Measurements from ENCODE around the gene HAGH. TPM values are rescaled to one million over a fixed set of nuclear protein-coding genes. Genes with fewer than 3 reads are reported as not detected.

HAGH gene
- polyA plus RNA-seq, 1 donor from 2014 or later: 163 TPM

- Histone ChIP-seq H3K9ac (ENCODE audit: low read length) (no peak overlapping the region), H4K20me1 (ENCODE audit: insufficient read depth) (no peaks in the 10 kb centered on the region), H3K27me3 (ENCODE audit: insufficient read depth, low read depth, low read length) (no peaks in the 10 kb centered on the region), H3K9me2 (ENCODE audit: insufficient read depth, low read length) (no peaks in the 10 kb centered on the region), H3F3A (ENCODE audit: insufficient read depth, low read length, poor library complexity, severe bottlenecking) (no peaks in the 10 kb centered on the region), H3K4me3 (ENCODE audit: low read length) (no peak overlapping the region), H3K27ac (ENCODE audit: low read length) (no peak overlapping the region), H3K4me2 (ENCODE audit: low read length) (no peak overlapping the region), H2AFZ (ENCODE audit: low read depth, low read length) (no peak overlapping the region), H3K79me2 (replicated peaks; ENCODE audit: insufficient read depth, low read length) (no peaks in the 10 kb centered on the region), H3K36me3 (ENCODE audit: insufficient read depth, low read length) (no peaks in the 10 kb centered on the region), H3K9me3 (ENCODE audit: low read length) (no peaks in the 10 kb centered on the region)
- no peak for TF ChIP-seq REST (IDR thresholded peaks at IDR 0.05; ENCODE audit: borderline replicate concordance)
- TF ChIP-seq CTCF (IDR thresholded peaks at IDR 0.05; ENCODE audit: poor library complexity, severe bottlenecking): no peak
- TF ChIP-seq EP300 (conservative IDR thresholded peaks at IDR 0.05; ENCODE audit: poor library complexity, severe bottlenecking): no peak
- no peak for TF ChIP-seq EZH2 (IDR thresholded peaks at IDR 0.05; ENCODE audit: borderline replicate concordance, insufficient read depth, low read length, poor library complexity, severe bottlenecking)
- TF ChIP-seq POLR2AphosphoS5 (IDR thresholded peaks at IDR 0.05): no peak
- TF ChIP-seq MXI1 (conservative IDR thresholded peaks at IDR 0.05; ENCODE audit: poor library complexity, severe bottlenecking): no peak
- no peak for TF ChIP-seq RAD21 (conservative IDR thresholded peaks at IDR 0.05)
- no peak for TF ChIP-seq SMC3 (conservative IDR thresholded peaks at IDR 0.05; ENCODE audit: poor library complexity)
- no peak for TF ChIP-seq TAF1 (IDR thresholded peaks at IDR 0.05; ENCODE audit: low read depth)
These were observed 13.9 kb downstream of the HAGH start for GRCh38 chr16:1812732-1813163.

GRCh38 chr16:1810536-1810935 is 16.1 kb downstream of the HAGH start:
- no peaks in the 10 kb centered on the region for H4K20me1 ChIP-seq (ENCODE audit: insufficient read depth)
- no peak overlapping the region for H3K4me2 ChIP-seq (ENCODE audit: low read length)
- no peaks in the 10 kb centered on the region for H3K9me3 ChIP-seq (ENCODE audit: low read length)
- H3K79me2 ChIP-seq (replicated peaks; ENCODE audit: insufficient read depth, low read length): no peaks in the 10 kb centered on the region
- H3K36me3 ChIP-seq (ENCODE audit: insufficient read depth, low read length): no peaks in the 10 kb centered on the region
- H3F3A ChIP-seq (ENCODE audit: insufficient read depth, low read length, poor library complexity, severe bottlenecking): no peaks in the 10 kb centered on the region
- no peaks in the 10 kb centered on the region for H3K9me2 ChIP-seq (ENCODE audit: insufficient read depth, low read length)
- TF ChIP-seq EP300 (conservative IDR thresholded peaks at IDR 0.05; ENCODE audit: poor library complexity, severe bottlenecking) (no peak), TAF1 (IDR thresholded peaks at IDR 0.05; ENCODE audit: low read depth) (no peak), EZH2 (IDR thresholded peaks at IDR 0.05; ENCODE audit: borderline replicate concordance, insufficient read depth, low read length, poor library complexity, severe bottlenecking) (no peak), MXI1 (conservative IDR thresholded peaks at IDR 0.05; ENCODE audit: poor library complexity, severe bottlenecking) (no peak), CTCF (IDR thresholded peaks at IDR 0.05; ENCODE audit: poor library complexity, severe bottlenecking) (no peak), REST (IDR thresholded peaks at IDR 0.05; ENCODE audit: borderline replicate concordance) (no peak), POLR2AphosphoS5 (IDR thresholded peaks at IDR 0.05) (no peak), SMC3 (conservative IDR thresholded peaks at IDR 0.05; ENCODE audit: poor library complexity) (no peak), RAD21 (conservative IDR thresholded peaks at IDR 0.05) (no peak)
- no peak overlapping the region for H3K4me3 ChIP-seq (ENCODE audit: low read length)
- H3K27ac ChIP-seq (ENCODE audit: low read length): no peak overlapping the region
- no peaks in the 10 kb centered on the region for H3K27me3 ChIP-seq (ENCODE audit: insufficient read depth, low read depth, low read length)
- no peak overlapping the region for H2AFZ ChIP-seq (ENCODE audit: low read depth, low read length)
- H3K9ac ChIP-seq (ENCODE audit: low read length): no peak overlapping the region

All from neural cell (in vitro differentiated cells).